ENCODE data around the gene FAM43A. TPM values are rescaled to one million over a fixed set of nuclear protein-coding genes. Genes with fewer than 3 reads are reported as not detected.

Gene FAM43A
- total RNA-seq, 4 donors from 2014 or later = 9.3 to 60.9 (median 26.9) TPM

- TF ChIP-seq POLR2A (IDR thresholded peaks at IDR 0.05) (no peak), CTCF (IDR thresholded peaks at IDR 0.05) (no peak), POLR2AphosphoS5 (IDR thresholded peaks at IDR 0.05) (no peak), EP300 (IDR thresholded peaks at IDR 0.05) (no peak)
- Histone ChIP-seq H3K4me1 (peaks cover 58% of the 10 kb centered on the region), H3K27me3 (peaks cover 4% of the 10 kb centered on the region), H3K36me3 (no peaks in the 10 kb centered on the region), H3K27ac (peak overlapping the region; percentile 69), H3K9me3 (no peaks in the 10 kb centered on the region), H3K4me3 (peak overlapping the region; percentile 77)
- DNase-seq (ENCODE audit: low spot score in 2 of 2) = no peak
- WGBS = 42% methylated on average over 16 of the region's 16 CpGs
Measured at GRCh38 chr3:194688200-194688740, 2.6 kb downstream of the FAM43A start.

DNA sequence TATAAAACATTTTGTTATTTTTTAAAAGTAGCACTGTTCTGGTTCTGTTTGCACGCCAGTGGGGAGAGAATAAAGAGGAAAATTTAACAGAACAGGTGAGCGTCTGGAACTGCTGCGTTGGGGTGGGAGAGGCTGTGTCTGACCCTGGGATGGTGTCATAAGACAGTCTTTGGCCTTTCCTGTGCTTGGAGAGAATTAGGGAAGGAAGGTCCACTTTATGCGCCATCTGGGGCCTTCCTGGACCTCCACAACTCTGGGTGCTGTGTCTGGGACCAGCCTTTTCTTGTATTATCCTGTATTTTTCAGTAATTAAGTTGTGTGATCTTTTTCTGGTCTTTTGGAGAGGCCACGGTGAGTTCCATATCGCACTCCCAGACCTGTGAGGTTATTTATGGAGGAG, 3.3 kb downstream of the FAM43A start:
- Histone ChIP-seq H3K27ac (no peak overlapping the region), H3K4me3 (no peak overlapping the region), H3K36me3 (no peaks in the 10 kb centered on the region), H3K4me1 (peaks cover 58% of the 10 kb centered on the region), H3K27me3 (peaks cover 4% of the 10 kb centered on the region), H3K9me3 (no peaks in the 10 kb centered on the region)
- DNase-seq (ENCODE audit: low spot score in 2 of 2) = no peak
- WGBS = 69% methylated on average over 6 of the region's 6 CpGs
- TF ChIP-seq POLR2A (IDR thresholded peaks at IDR 0.05) (no peak), EP300 (IDR thresholded peaks at IDR 0.05) (no peak), POLR2AphosphoS5 (IDR thresholded peaks at IDR 0.05) (no peak), CTCF (IDR thresholded peaks at IDR 0.05) (no peak)

DNA sequence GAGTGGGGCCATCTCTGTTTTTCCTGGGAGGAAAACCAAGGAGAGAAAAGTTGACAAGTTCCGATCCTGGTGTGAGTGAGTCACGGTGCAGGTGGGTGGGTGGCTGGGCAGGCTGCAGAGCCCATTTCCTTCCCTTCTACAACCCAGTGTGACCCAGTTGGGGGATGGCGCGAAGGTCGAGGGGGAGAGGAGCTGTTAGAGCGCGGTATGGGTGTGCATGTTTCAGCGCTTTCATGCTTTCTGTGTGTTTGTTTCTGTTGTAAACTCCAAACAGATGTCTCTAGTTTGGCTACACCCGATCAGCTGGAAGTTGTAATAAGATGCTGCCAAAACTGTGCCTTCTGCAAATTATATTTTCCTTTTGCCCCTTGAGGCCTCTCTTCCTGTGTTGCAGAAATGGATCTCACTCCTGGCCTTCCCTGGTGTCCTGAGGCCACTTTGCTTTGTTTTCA, 3.8 kb downstream of the FAM43A start:
- no peak for DNase-seq (ENCODE audit: low spot score in 2 of 2)
- TF ChIP-seq CTCF (IDR thresholded peaks at IDR 0.05) (no peak), EP300 (IDR thresholded peaks at IDR 0.05) (no peak), POLR2A (IDR thresholded peaks at IDR 0.05) (no peak), POLR2AphosphoS5 (IDR thresholded peaks at IDR 0.05) (no peak)
- Histone ChIP-seq H3K27me3 (peaks cover 4% of the 10 kb centered on the region), H3K9me3 (no peaks in the 10 kb centered on the region), H3K4me1 (peaks cover 58% of the 10 kb centered on the region), H3K4me3 (peak overlapping the region; percentile 11), H3K27ac (no peak overlapping the region), H3K36me3 (no peaks in the 10 kb centered on the region)
- WGBS = 59% methylated on average over 9 of the region's 9 CpGs

DNA sequence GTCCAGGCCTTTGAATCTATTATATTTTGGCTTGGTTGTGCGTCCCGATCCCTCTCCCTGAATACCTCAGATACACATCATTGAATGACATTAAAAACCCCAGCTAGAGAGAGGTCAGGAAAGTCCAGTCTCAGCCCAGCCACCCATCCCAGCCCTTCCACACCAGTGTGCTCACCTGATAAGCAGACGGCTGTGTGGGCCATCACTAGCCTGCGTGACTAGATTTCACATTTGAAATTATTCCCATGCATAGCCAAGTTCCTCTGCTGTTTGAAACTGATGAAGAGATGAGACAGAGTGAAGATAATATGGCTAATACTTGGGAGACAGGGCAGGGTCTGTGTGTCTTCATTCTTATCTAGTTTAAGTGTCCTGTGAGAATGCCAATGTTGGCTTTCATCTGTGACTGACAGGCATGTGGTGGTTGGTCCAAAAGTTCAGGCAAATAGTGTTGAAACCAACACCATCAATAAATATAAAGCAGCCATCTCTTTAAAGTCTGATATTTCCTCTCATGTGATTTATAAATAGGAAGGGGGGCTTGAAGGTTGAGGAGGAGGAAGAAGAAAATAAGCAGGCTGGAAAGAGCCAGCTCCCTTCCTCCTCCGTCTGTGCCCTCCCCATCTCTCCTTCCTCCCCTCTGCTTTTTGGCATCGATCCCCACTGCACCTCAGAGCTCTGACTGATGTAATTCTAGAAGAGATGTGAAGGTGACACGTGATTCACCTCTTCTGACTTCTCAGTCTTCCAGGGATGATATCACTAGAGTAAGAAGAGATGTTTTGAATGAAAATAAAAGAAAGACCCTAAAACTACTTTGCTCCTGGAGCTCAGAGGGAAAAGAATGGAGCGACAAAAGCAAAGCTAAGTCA, 5.1 kb downstream of the FAM43A start:
- no peak for DNase-seq (ENCODE audit: low spot score in 2 of 2)
- H3K27me3 ChIP-seq = peaks cover 4% of the 10 kb centered on the region
- no peak overlapping the region for H3K4me3 ChIP-seq
- TF ChIP-seq POLR2A (IDR thresholded peaks at IDR 0.05) (no peak), POLR2AphosphoS5 (IDR thresholded peaks at IDR 0.05) (no peak), CTCF (IDR thresholded peaks at IDR 0.05) (no peak), EP300 (IDR thresholded peaks at IDR 0.05) (no peak)
- peaks cover 48% of the 10 kb centered on the region for H3K4me1 ChIP-seq
- 70% methylated on average over 8 of the region's 8 CpGs for WGBS
- H3K9me3 ChIP-seq = no peaks in the 10 kb centered on the region
- H3K27ac ChIP-seq = no peak overlapping the region
- H3K36me3 ChIP-seq = no peaks in the 10 kb centered on the region

All from suprapubic skin (tissue), 4 donors.